ENCODE results near the gene PTPRN2. TPM values are rescaled to one million over a fixed set of nuclear protein-coding genes. Genes with fewer than 3 reads are reported as not detected.

PTPRN2 gene
- total RNA-seq, 1 donor from 2014 or later, result 3.1 TPM

DNA sequence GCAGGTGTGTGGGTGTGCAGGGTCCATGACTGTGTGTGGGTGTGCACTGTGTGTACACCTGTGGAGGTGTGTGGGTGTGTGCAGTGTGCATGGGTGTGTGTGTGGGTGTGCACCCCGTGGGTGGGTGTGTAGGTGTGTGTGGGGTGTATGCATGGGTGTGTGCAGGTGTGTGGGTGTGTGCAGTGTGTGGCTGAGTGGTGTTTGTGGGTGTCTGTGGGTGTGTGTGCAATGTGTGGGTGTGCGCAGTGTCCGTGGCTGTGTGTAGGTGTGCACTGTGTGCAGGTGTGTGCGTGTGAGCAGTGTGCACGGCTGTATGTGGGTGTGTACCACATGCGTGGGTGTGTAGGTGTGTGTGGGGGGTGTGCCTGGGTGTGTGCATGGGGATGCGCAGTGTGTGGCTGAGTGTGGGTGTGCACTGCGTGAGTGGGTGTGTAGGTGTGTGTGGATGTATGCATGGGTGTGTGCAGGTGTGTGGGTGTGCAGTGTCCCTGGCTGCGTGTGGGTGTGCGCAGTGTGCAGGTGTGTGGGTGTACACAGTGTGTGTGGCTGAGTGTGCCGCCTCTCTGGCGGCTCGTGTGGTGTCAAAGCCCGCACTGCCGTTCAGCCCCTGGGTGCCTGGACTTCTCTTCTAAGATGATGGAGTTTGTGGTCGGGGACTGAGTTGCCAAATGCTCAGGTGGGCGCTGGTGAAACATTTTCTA lies 1042.5 kb downstream of the PTPRN2 start:
- DNase-seq, result no peak

DNA sequence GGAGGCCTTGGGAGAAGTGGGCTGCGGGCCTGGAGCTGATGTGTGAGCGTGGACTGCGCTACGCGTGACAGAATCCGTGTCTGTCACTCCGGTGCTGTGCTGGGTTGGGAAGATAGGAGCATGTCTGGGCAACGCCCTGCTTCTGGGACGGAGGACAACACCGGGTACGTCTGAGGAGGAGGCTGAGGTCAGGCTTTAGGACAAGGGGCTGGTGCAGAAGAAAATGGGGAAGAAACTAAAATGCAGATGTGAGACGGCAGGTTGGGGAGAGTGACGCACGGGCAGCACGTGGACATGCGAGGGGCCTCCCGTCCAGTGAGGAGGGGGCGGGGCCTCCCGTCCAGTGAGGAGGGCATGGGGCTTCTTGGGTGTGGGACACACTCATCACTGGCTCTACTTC lies 1043.4 kb downstream of the PTPRN2 start:
- DNase-seq, result no peak

DNA sequence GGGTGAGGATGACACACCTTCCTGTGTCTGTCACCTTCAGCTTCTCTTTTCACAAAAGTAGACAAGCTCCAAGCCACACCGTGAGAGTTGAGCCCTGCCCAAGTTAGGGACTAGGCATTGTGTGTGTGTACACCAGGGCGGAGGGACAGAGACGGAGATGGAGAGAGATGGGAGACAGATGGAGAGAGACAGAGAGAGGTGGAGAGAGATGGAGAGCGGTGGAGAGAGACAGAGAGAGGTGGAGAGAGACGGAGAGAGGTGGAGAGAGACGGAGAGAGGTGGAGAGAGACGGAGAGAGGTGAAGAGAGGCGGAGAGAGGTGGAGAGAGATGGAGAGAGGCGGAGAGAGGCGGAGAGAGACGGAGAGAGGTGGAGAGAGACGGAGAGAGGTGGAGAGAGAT lies 1043.8 kb downstream of the PTPRN2 start:
- DNase-seq, result no peak

DNA sequence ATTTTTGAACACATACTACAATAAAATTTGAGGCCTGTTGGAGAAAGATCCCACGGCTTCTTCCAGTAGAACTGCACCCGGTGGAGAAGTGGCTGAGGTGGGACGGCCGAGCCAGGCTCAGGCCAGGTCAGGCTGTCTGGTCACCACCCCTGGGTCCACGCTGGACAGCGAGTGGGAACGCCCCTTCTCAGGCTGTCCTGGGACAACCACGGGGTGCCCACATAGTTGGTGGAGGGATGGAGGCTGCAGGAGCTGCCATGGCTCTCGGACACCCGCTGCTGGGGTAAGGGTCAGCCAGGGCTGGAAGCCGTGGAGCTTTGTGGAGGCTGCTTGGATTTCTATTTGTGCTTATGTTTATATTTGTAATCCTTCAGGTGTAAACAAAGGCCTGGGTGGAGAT lies 1044.3 kb downstream of the PTPRN2 start:
- DNase-seq, result no peak

DNA sequence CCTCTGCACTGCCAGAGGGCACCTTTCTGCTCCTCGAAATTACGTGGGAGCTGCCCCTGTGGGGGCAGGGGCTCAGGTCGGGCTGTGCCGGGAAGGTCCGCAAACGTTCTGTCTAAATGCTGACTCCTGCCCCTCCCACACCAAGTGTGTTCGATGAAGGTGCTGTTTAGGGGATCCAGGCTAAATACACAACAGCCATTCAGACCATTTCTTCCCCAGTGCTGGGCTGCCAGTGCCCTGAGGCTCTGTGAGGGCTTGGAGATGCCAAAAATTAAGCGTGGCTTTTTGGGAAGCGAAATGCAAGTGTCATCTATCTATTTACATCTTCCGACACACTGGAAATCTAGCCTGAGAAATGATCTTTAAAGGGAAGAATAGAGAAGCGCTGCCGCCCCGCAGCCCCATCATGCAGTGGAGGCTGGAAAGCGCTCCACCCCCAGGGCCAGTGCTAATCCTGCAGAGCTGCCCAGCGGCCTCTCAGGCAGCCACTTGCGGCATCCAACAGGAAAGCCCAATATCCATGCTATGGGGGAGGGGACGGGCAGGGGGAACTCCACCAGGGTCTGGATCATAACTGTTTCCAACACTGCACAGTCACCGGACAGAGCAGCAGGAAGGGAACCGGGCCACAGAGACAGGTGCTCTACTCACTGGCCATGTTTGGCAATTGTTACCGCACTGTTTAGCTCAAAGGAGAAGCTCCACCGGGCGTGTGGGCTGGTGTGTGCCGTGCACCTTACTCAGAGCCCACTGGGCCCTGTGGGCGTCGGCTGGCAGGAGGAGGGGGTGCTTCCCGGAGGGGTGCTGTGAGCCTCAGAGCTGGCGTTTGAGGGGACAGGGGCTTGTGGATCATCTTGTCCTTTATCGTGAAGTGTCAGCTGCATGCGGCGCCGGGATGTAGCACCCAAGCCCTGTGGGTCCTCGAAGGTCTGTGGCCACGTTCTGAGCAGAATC lies 1045.3 kb downstream of the PTPRN2 start:
- no peak for DNase-seq

DNA sequence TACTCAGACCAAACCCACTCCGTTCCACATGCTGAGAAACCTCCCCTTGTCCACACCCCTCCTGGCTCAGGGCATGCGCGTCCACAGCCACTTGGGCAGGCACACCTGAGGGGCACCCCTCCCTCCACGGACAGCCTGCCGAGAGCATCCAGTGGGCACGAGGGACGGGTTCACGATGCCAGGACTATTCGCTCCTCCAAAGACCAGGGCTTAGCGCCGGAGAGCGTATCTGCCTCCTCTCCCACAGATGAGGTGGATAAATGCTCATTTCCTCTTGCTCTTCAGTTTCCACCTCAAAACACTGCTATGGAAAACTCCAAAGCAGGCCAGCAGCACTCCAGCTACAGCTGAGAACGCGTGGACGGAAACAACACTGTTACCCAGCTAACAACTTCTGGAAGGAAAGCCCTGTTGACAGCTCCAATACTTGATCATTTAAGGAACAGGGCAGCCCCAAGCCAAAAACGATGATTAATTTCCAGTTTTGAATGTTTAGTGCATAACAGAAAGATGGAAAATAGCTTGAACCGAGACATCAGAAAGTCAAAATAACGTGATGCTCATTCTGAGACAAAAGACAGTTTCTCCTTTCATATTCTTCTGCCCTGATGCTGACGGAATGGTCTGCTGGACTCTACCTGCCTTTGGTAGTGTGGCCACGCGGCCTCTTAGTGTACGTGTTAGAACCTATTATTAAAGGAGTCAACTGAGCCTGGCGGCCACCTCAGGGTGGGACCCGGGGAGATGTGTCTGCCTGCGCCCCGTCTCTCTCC lies 1046.1 kb downstream of the PTPRN2 start:
- DNase-seq, result peak; percentile 36

DNA sequence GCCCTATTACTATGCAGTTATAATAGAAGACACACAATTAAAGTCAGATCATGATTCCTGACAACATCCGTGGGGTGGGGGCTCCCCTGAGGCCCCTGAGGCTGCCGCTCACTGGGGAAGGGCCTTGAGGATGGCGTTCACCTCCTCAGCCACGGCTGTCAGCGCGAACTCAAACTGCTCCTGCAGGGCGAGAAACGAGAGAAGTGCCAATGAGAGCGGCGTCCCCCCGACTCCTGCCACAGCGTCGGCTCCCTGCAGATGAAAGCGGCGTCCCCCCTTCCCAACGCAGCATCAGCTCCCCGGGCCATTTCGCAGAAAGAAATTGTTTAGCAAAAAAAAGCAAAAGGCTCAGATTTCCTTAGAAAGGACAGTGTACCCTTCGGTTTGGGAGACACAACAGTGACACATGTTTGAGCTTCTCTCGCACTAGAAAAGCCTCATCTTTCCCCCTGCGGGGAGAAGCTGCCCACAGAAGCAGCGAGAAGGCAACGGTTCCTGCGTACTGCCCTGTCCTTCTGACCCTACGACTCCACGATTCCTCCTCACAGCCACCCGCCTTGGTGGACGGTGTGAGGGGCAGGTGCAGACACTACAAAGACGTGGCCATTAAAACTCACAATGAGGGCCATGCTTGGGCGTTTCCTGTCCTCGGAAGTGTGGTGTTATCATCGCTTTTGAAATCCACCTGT lies 1046.9 kb downstream of the PTPRN2 start:
- no peak for DNase-seq

DNA sequence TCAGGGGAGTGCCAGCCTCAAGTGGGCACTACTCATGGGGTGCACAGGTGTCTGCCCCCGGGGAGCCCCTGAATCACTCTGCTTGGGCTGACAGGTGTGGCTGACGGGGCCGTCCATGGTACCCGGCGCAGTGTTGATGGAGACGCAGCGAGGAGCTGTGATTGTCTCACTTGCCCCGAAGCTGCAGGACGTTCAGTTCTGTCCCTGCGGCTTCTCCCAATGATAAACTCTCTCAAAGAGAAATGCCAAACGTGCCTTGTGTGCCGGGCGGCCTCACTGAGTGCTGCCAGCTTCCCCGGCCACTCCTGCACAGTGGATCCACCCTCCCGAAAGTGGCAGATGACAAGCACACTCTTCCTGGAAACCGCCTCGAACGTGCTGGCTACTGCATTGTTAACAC lies 1047.6 kb downstream of the PTPRN2 start:
- DNase-seq, result no peak

DNA sequence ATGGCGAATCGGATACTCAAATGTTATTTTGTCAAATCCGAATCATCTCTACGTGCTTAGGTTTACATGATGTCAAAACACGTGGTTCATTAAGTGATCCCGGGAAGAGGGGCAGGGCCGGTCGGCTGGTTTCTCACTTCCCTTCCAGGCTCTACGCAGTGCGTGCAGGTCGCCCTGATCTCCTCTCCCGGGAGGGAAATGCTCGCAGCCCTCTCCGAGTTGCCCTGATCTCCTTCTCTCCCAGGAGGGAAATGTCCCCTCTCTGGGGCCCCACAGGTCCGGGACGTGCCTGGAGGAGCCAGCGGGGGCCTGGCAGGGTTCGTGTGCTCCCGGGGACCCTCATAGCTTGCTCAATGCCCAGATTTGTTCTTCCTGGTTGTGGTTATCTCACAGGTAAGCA lies 1048.1 kb downstream of the PTPRN2 start:
- DNase-seq, result no peak

DNA sequence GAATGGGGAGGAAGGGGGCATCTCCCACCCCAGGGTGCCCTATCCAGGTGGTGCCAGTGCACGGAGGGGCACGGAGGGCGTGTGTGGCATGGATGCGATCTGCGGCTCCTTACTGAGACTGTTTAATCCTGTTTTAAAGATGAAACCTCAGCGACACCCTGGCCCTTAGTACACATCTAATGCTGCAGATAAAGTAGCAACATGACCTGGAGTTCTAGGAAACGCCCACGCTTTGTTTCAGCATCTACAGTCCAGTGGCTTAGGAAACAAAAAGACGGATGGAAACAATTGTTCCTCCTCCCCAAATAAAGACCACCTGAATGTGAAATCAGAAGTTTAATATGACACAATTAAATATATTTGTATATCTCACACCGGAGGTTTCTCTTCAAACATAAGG lies 1048.9 kb downstream of the PTPRN2 start:
- no peak for DNase-seq

DNA sequence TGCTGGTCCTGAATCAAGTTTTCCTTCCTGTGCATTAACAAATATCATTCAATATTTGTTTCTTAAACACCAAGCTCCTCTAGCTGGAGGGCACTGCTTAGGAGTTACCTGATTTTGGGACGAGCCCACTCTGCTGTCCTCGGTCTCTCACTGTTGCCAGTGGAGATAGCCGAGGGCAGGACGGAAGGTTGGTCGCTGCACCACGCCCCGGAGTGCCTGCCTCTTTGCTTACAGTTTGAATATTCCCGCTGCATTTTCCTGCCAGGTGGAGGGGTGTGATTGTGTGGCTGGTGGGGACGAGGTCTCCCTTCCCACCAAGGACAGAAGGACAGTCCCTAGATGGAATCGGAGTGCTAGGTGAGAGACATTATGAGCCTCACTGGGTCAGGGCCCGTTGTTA lies 1049.3 kb downstream of the PTPRN2 start:
- DNase-seq, result no peak

DNA sequence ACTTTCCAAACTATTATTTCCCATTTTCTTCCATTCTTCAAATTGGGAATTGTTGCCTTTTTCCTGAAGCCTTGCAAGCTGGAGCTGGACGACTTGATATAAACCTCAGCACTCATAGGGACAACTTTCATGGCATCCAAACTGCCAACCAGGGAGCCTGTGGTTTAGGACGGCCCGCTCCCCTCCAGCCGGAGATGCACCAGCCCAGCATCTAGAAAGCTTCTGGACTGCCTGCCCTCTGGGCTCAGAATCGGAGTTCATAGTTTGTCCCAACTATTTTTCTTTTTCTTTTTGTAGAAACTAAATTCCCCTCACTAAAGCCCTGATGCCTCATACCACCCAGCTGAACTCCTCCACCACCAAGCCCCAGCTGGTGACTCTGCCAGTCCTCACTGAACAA lies 1050.6 kb downstream of the PTPRN2 start:
- no peak for DNase-seq

DNA sequence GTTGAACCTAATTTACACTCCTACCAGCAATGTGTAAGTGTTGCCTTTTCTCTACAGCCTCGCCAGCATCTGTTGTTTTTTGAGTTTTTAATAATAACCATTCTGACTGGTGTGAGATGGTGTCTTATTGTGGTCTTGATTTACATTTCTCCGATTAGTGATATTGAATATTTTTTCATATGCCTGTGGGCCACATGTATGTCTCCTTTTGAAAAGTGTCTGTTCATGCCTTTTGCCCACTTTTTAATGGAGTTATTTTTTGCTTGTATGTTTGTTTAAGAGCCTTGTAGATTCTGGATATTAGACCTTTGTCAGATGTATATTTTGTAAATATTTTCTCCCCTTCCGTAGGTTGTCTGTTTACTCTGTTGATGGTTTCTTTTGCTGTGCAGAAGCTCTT lies 1055.6 kb downstream of the PTPRN2 start:
- no peak for DNase-seq

DNA sequence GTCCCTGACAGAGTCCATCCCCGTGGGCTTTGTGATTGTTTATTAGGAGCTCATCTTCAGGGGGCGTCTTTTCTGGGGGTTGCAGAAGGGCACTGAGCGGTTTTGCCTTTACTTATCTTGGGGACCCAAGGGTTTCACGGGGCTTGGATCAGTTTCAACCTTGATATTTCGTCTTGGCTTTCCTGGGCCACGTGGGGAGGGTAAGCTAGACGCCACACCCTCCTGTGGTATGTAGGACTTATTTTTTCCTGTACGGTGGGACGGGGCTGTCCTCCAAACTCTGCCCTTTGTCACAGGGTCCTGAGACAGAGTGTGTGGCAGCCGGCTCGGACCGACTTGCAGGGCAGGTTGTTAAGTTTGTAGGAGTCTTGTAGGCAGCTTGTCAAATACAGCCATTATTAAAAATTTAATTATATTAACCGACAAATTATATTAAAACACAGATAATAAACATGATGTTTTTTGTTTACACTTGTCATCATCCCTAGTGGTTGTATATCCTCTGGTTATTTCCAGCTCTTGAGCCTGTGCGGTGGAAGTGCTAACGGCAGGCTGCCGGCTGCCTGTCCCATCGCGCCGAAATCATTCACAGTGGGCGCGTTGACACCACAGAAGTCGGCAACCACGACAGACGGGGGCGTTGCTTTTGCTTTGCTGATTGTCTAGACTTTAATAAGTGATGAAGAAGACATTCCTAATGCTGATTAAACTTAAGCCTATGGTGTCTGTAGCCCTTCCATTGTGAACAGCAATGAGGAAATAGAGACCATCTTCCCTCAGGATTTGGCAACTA lies 1057.7 kb downstream of the PTPRN2 start:
- DNase-seq, result no peak

DNA sequence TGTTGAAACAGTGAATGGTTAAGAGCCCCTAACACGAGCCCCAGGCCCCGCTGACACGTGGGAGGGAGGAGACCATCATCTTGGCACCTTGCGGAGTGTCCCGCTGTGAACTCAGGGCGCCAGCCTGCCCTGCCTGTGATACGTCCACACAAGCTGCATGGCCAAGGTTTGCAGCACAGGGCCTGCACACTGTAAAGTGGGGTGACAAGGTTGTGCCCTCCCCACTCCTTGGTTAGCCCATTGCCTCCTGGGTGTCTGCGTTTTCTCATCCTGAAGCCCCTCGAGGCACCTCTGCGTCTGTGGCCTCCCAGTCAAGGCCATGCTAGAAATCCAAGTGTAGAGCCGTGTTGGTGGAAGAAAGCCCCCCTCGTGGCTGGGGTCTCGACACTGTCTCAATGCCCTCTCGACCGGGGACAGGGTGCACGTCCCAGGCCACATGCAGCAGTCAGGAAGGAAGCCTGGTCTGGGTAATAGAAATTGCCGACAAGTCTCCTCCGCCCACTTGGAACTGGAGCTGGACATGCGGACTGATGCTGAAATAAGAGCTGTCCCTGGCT lies 1058.8 kb downstream of the PTPRN2 start:
- no peak for DNase-seq

DNA sequence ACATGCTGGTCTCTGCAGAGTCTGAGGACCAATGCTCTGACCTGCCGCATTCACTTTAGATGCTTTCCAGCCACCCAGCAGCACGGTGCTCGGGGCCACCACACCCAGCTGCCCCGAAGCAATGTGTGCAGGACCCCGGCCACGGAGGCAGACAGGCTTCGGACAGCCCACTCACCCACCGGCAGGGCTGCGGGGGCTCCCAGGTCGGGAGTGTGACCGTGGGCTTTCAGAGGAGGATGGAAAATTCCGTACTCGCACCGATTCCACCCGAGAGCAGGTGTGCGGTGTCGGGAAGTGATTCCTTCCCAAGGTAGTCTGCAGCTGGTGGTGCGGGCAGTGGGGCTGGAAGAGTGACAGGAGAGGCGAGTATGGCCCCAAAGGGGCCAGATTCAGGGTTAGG lies 1059.9 kb downstream of the PTPRN2 start:
- no peak for DNase-seq

DNA sequence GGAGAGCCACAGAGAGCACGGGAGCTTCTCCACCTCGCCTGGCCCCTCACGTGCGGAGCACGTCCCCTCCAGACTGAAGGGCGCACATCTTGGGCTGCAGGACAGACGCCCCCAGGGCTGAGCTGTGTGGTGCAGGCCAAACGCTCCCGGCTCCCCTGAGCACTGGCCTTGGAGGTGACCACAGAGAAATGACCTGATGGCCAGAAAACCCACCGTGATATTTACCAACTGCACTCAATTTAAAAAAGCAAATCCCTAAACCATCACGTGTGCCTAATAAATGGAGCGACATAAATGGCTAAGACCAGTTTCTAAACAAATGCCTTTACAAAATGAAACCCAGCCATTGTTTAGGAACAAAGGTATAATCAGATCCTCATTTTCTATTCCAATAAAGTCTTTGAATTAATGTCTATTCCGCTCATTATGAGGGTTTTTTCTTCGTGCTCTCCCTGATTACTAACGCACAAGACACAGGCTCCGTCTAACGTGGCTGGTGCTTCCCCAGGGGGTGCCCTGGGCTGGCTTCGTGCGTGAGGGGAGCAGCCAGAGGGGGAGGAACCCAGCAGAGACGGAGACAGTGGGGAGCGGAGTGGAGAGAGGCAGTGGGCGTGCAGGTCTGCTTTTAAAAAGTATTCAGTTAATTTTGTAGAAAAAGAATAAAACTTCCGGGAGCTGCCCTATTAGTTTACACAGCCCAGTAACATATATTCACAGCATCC lies 1060.5 kb downstream of the PTPRN2 start:
- DNase-seq, result no peak

DNA sequence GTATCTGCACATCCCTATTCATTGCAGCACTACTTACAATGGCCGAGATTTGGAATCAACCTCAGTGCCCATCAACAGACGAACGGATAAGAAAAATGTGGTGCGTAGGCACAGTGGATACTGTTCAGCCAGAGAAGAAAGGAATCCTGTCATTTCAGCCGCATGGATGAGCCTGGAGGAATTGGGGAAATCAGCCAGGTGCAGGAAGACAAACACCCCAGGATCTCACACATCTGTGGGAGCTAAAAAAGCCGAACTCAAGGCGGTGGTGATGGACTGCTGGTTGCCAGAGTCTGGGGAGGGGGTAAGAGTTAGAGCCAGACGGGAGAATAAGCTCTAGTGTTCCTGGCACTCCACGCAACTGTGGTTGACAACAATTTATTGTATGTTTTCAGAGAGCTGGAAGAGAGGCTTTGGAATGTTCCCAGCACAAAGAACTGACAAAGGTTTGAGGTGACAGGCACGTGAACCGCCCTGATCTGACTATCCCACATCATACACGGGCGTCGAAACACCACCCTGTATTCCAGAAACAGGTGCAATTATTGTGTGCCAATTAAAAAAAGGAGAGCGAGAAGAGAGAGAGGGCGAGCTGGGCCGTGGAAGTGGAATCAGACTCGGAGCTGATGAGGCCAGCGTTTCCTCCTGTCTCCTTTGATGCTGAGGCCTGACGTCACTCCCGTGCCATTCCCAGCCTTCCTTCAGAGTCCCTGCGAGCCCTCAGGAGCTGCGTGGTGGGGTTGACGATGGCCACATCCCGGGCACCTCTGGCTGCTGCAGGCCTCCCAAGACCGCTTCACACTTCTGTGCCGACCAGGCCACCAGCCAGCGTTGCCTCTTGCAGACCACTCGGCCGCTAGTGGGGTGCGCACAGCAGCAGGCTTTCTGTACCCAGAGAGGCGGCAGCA lies 1061.4 kb downstream of the PTPRN2 start:
- DNase-seq, result peak; percentile 20

DNA sequence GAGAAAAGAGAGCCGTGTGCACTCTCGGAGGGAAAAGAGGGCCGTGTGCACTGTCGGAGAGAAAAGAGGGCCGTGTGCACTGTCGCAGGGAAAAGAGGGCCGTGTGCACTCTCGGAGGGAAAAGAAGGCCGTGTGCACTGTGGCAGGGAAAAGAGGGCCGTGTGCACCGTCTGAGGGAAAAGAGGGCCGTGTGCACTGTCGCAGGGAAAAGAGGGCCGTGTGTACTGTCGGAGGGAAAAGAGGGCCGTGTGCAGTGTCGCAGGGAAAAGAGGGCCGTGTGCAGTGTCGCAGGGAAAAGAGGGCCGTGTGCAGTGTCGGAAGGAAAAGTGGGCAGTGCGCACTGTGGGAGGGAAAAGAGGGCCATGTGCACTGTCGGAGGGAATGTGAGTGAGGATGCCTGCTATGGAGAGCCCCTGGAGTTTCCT lies 1062.1 kb downstream of the PTPRN2 start:
- DNase-seq, result no peak
